A549 (cell line): ENCODE measurements around the gene LLPH. TPM values are rescaled to one million over a fixed set of nuclear protein-coding genes. Genes with fewer than 3 reads are reported as not detected.

Experiments
- ATAC-seq, 2 experiments: fragments of 200-7000 bp in 1 of 2; fragments of >200 bp in 1 of 2; cut with Nextera tagmentation in 1 of 2; cut with Tn5 transposase in 1 of 2; 3 replicates each; pipeline versions ENCODE4 v1.8.0 to v1.9.1; 2018 to 2020; ENCODE audit warnings: mild to moderate bottlenecking in 1 of 2, moderate library complexity in 1 of 2
- CTCF ChIA-PET: fragments of 300-600 bp; sonication (Branson Sonifier 250); formaldehyde crosslinking; extraction: SDS; loops from one replicate; lab custom pipeline; 2021; ENCODE audit warnings: antibody characterized with exemption, inconsistent platforms; lab: Yijun Ruan, JAX
- POLR2A ChIA-PET: fragments of 350-600 bp; formaldehyde crosslinking; extraction: SDS; loops from one replicate; lab custom pipeline; 2021; ENCODE audit warnings: antibody characterized with exemption, inconsistent platforms; lab: Yijun Ruan, JAX
- DNase-seq, 2 experiments: peaks; one replicate each; pipeline versions ENCODE4 v3.0.0 to v3.0.0-alpha.2; 2011 to 2016; ENCODE audit warnings: low read depth in 1 of 2, low spot score in 1 of 2
- FAIRE-seq: peaks from 2 replicates; lab custom pipeline; 2011; peaks lifted over from hg19 to GRCh38; lab: Jason Lieb, UNC
- H3K27ac ChIP-seq, 2 experiments: fragments of >200 bp; sonication (Bioruptor Twin); formaldehyde crosslinking; 3 replicates each; pipeline ENCODE4 v1.5.1; 2016 to 2017
- H3K4me1 ChIP-seq: fragments of >200 bp; sonication (Bioruptor Twin); formaldehyde crosslinking; 3 replicates; pipeline ENCODE4 v1.6.1; 2016
- H3K4me2 ChIP-seq: fragments of >200 bp; sonication (Bioruptor Twin); formaldehyde crosslinking; 3 replicates; pipeline ENCODE4 v1.6.1; 2016
- H3K4me3 ChIP-seq: fragments of >200 bp; sonication (Bioruptor Twin); formaldehyde crosslinking; 3 replicates; pipeline ENCODE4 v1.5.1; 2016
- H3K9me3 ChIP-seq: fragments of >200 bp; sonication (Bioruptor Twin); formaldehyde crosslinking; 3 replicates; pipeline ENCODE4 v1.6.1; 2016
- CHD4 ChIP-seq: fragments of 200-600 bp; sonication (generic); IDR thresholded peaks from 2 replicates; pipeline ENCODE4 v1.6.1; 2016; ENCODE audit warnings: antibody characterized with exemption, mild to moderate bottlenecking, borderline replicate concordance
- ELK1 ChIP-seq: fragments of 150-350 bp; IDR thresholded peaks from 2 replicates; pipeline ENCODE4 v1.6.1; 2014; ENCODE audit warnings: low read depth, mild to moderate bottlenecking, low read length
- ESRRA ChIP-seq: fragments of 150-350 bp; IDR thresholded peaks from 2 replicates; pipeline ENCODE4 v1.6.1; 2014; ENCODE audit warnings: mild to moderate bottlenecking, low read length, borderline replicate concordance
- FOXS1 ChIP-seq: fragments of 250-450 bp; sonication (Bioruptor Pico); IDR thresholded peaks from 2 replicates; pipeline ENCODE4 v1.5.0; 2020; ENCODE audit warnings: mild to moderate bottlenecking, moderate library complexity
- HEYL ChIP-seq: fragments of 250-450 bp; sonication (Bioruptor Pico); IDR thresholded peaks from 2 replicates; pipeline ENCODE4 v1.8.0; 2021; ENCODE audit warnings: mild to moderate bottlenecking, moderate library complexity
- HOXA7 ChIP-seq: fragments of 250-450 bp; sonication (Bioruptor Pico); IDR thresholded peaks from 2 replicates; pipeline ENCODE4 v1.5.0; 2020; ENCODE audit warnings: mild to moderate bottlenecking, moderate library complexity
- JUN ChIP-seq, 2 experiments: fragments of >200 bp; sonication (Bioruptor Twin); formaldehyde crosslinking; IDR thresholded peaks; 2 replicates in 1 of 2; 3 replicates in 1 of 2; pipeline ENCODE4 v1.6.1; 2016 to 2017
- JUNB ChIP-seq: fragments of >200 bp; sonication (Bioruptor Twin); formaldehyde crosslinking; IDR thresholded peaks from 2 replicates; pipeline ENCODE4 v1.6.1; 2016
- MAX ChIP-seq: IDR thresholded peaks from 2 replicates; pipeline ENCODE4 v1.6.1; 2012
- MAZ ChIP-seq: fragments of 150-350 bp; IDR thresholded peaks from 2 replicates; pipeline ENCODE4 v1.6.1; 2014; ENCODE audit warnings: antibody characterized with exemption, low read depth, low read length, borderline replicate concordance
- PBX3 ChIP-seq: IDR thresholded peaks from 2 replicates; pipeline ENCODE4 v1.6.1; 2012
- PHF8 ChIP-seq: fragments of 200-600 bp; sonication (generic); IDR thresholded peaks from 2 replicates; pipeline ENCODE4 v1.6.1; 2016; ENCODE audit warnings: low read depth, mild to moderate bottlenecking, antibody characterized with exemption, moderate library complexity, borderline replicate concordance
- POLR2A ChIP-seq: IDR thresholded peaks from 2 replicates; pipeline ENCODE4 v1.6.1; 2012; ENCODE audit warnings: mild to moderate bottlenecking, low read length
- POLR2AphosphoS2 ChIP-seq: conservative IDR thresholded peaks from 2 replicates; pipeline ENCODE4 v1.6.1; 2012; ENCODE audit warnings: low read length, improper control_type of control experiment, inconsistent platforms
- REST ChIP-seq: fragments of 200-600 bp; sonication (generic); IDR thresholded peaks from 2 replicates; pipeline ENCODE4 v1.6.1; 2016; ENCODE audit warnings: antibody characterized with exemption, mild to moderate bottlenecking, moderate library complexity
- SREBF2 ChIP-seq: fragments of 450-650 bp; IDR thresholded peaks from 2 replicates; pipeline ENCODE4 v1.6.1; 2014; ENCODE audit warnings: mild to moderate bottlenecking, moderate library complexity
- ZSCAN20 ChIP-seq: fragments of 250-450 bp; sonication (Bioruptor Pico); IDR thresholded peaks from 2 replicates; pipeline ENCODE4 v1.8.0; 2022; ENCODE audit warnings: mild to moderate bottlenecking, moderate library complexity
- WGBS: methylation state at CpG from one replicate; pipeline ENCODE4 v1.1.6; 2017; ENCODE audit errors: missing lambda C conversion rate; 5-methylcytosine and 5-hydroxymethylcytosine counted together
- polyA plus RNA-seq, 4 experiments: library from polyadenylated mRNA; depleted of rRNA in 3 of 4; stranded (reverse); fragments of >200 nt; fragmentation: RNase III in 1 of 4; extraction: RNeasy Plus Mini Kit Qiagen cat#74134 plus additional on column Dnase treatment in 1 of 4; gene quantifications; 2 replicates in 3 of 4; 3 replicates in 1 of 4; pipeline ENCODE4 v1.2.3, GENCODE V29; 2011 to 2017

LLPH gene
- polyA plus RNA-seq, 2 of the 4 experiments (the other 2 are of a cell fraction): 32.4 to 54.5 TPM

- TF ChIP-seq HOXA7 (CRISPR knock-in tag): no peak
- TF ChIP-seq SREBF2: no peak
- no peak for TF ChIP-seq PBX3
Measured at GRCh38 chr12:66137937-66138336, 7.4 kb upstream of the LLPH start (continued).

GRCh38 chr12:66132408-66132807 lies 1.9 kb upstream of the LLPH start:
- DNase-seq: peak in 1 of 2 experiments; percentile 61
- ChIA-PET POLR2A (interaction anchor here (0.6 kb wide), 1 partner anchor 36 kb away, joined by 3 read pairs; no protein-coding TSS in a partner anchor), CTCF (interaction anchor here (1.5 to 1.8 kb wide), 2 partner anchors 29 to 826 kb away, joined by 4 to 5 read pairs; no protein-coding TSS in a partner anchor)
- no peak overlapping the region for H3K27ac ChIP-seq
- H3K4me1 ChIP-seq: peaks cover 22% of the 10 kb centered on the region; the same call in 2 of the 3 replicates
- H3K9me3 ChIP-seq: no peaks in the 10 kb centered on the region
- FAIRE-seq: no peak
- H3K4me3 ChIP-seq: no peak overlapping the region
- H3K4me2 ChIP-seq: peak overlapping the region; percentile 84
- peak in 1 of 2 experiments; percentile 25; a peak in 2 of 6 replicates for ATAC-seq
- TF ChIP-seq JUNB: no peak
- no peak for TF ChIP-seq JUN (IDR thresholded peaks at IDR 0.05)
- TF ChIP-seq HOXA7 (CRISPR knock-in tag): no peak
- no peak for TF ChIP-seq HEYL (CRISPR knock-in tag)
- TF ChIP-seq MAZ: no peak
- TF ChIP-seq ESRRA: no peak
- TF ChIP-seq CHD4: no peak
- TF ChIP-seq POLR2A: no peak
- no peak for TF ChIP-seq MAX

- ATAC-seq (peak in 1 of 2 experiments; percentile 18; a peak in 3 of 6 replicates), DNase-seq (no peak)
- POLR2A ChIA-PET: interaction anchor here (0.6 to 1.7 kb wide), 12 partner anchors 8 to 523 kb away, joined by 3 to 30 read pairs (median 4); partner anchors contain the start of genes HELB and TMBIM4
Measured at GRCh38 chr12:66131067-66131688, 628 bp upstream of the LLPH start.

GRCh38 chr12:66129934-66130266 lies 650 bp downstream of the LLPH start:
- Histone ChIP-seq H3K4me3 (peak overlapping the region; percentile 82), H3K4me1 (peaks cover 22% of the 10 kb centered on the region; the same call in 2 of the 3 replicates), H3K27ac (peak overlapping the region; percentile 72 to 89), H3K4me2 (peak overlapping the region; percentile 87), H3K9me3 (no peaks in the 10 kb centered on the region)
- ATAC-seq: peak; percentile 13 to 35; a peak in 3 of 6 replicates
- WGBS: 9% methylated on average over 8 of the region's 8 CpGs
- no peak for FAIRE-seq
- ChIA-PET POLR2A (interaction anchor here (1.5 to 1.7 kb wide), 2 partner anchors 9 to 39 kb away, joined by 15 to 30 read pairs; partner anchors contain the start of gene TMBIM4), CTCF (interaction anchor here (1.6 kb wide), 1 partner anchor 22 kb away, joined by 4 read pairs; no protein-coding TSS in a partner anchor)
- peak; percentile 17 to 20 for DNase-seq
- no peak for TF ChIP-seq POLR2AphosphoS2
- no peak for TF ChIP-seq PHF8
- TF ChIP-seq FOXS1 (CRISPR knock-in tag): no peak
- no peak for TF ChIP-seq REST

More at GRCh38 chr12:66131067-66131688, 628 bp upstream of the LLPH start:
- Histone ChIP-seq H3K4me3 (peak overlapping the region; percentile 82), H3K9me3 (no peaks in the 10 kb centered on the region), H3K4me2 (peak overlapping the region; percentile 84), H3K27ac (peak overlapping the region; percentile 72 to 89), H3K4me1 (peaks cover 22% of the 10 kb centered on the region; the same call in 2 of the 3 replicates)
- 7% methylated on average over 11 of the region's 11 CpGs for WGBS
- CTCF ChIA-PET: interaction anchor here (0.6 to 1.8 kb wide), 7 partner anchors 12 to 194 kb away, joined by 3 to 8 read pairs (median 4); partner anchors contain the start of gene TMBIM4
- TF ChIP-seq MAX: no peak
- TF ChIP-seq ZSCAN20: no peak
- TF ChIP-seq ELK1: no peak
- FAIRE-seq: no peak
